Mesothelial cell of epicardium (in vitro differentiated cells): Measurements from ENCODE around the gene GIMAP6. TPM values are rescaled to one million over a fixed set of nuclear protein-coding genes. Genes with fewer than 3 reads are reported as not detected.
"Not testable (repeated sequence)": the region's sequence is repeated elsewhere in the genome, so short reads cannot be mapped to it uniquely, and the experiment has no call there.

Source experiments
- DNase-seq, 2 experiments: peaks; one replicate each; pipeline ENCODE4 v3.0.0; 2021; ENCODE audit warnings: low spot score in 2 of 2; ENCODE audit not compliant: unreplicated experiment in 2 of 2
- H3K27ac Mint-ChIP-seq: 2 replicates; pipeline ENCODE4 v1.8.0; 2021; ENCODE audit warnings: mixed read lengths
- H3K27me3 Mint-ChIP-seq: 2 replicates; pipeline ENCODE4 v1.8.0; 2021; ENCODE audit warnings: low read depth, mixed read lengths
- H3K36me3 Mint-ChIP-seq: 2 replicates; pipeline ENCODE4 v1.8.0; 2021; ENCODE audit warnings: mixed read lengths
- H3K4me1 Mint-ChIP-seq: 2 replicates; pipeline ENCODE4 v1.8.0; 2021; ENCODE audit warnings: mixed read lengths
- H3K4me3 Mint-ChIP-seq: 2 replicates; pipeline ENCODE4 v1.8.0; 2021; ENCODE audit warnings: mild to moderate bottlenecking, moderate library complexity, mixed read lengths
- H3K9me3 Mint-ChIP-seq: 2 replicates; pipeline ENCODE4 v1.8.0; 2021; ENCODE audit warnings: mixed read lengths
- total RNA-seq: library from RNA; stranded (reverse); gene quantifications from 3 replicates; pipeline ENCODE4 v1.2.1, GENCODE V29; 2021
- TF ChIP-seq, protein P1 (sequence below): fragments of 200-600 bp; sonication (generic); IDR thresholded peaks from one replicate; pipeline ENCODE4 v1.5.0; 2021; ENCODE audit warnings: antibody characterized with exemption; ENCODE audit not compliant: unreplicated experiment

GIMAP6 gene
- total RNA-seq = not detected in 3 replicates

DNA sequence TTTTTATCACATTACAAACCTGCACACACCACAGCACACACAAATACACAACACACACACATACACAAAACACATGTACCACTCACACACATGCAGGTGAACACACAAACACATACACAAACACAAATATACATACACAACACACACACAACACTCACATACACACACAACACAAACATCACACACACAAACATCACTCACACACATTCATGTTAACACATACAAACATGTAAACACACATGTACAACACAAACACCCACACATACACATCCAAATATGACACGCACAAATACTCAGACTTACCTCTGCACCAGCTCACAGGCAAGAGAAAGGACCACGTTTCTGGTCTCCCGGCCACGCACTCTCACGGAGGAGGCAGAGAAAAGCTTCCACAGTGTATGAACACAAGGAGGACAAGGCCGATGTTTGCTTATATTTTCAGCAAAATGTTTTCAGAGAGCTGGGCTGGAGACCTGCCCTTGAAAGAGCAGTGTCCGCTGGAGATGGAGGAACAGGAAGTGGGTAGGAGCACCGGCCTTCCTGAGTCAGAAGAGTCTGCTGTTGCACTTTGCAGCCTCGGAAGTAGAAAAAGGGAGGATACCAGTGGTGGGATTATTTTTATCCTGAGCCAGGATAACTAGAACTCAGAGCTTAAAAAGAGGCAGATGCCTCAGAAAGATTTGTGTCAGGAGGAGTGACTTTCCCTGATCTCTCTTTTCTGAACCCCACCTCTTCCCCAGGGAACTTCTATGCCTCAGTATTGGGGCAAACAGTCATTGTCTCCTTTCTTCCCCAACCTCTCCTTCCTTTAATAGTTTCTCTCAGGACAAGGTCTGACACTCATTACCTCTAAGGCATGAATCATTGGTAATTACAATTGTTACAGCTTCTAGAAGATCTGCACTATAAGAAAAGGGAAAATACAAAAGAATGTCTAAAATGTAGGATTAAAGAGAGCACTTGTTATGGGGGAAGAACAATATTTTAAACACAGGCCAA lies at the start of gene GIMAP6:
GIMAP6 (minus strand) TSS at position 520 of the 999 bp plus-strand sequence. CDS start 2,243 bp downstream, outside the sequence.
- Mint-ChIP-seq H3K4me3 (no peak within 1 kb of the TSS), H3K27me3 (no peaks in the 10 kb centered on the region)
- TF ChIP-seq, protein P1, sequence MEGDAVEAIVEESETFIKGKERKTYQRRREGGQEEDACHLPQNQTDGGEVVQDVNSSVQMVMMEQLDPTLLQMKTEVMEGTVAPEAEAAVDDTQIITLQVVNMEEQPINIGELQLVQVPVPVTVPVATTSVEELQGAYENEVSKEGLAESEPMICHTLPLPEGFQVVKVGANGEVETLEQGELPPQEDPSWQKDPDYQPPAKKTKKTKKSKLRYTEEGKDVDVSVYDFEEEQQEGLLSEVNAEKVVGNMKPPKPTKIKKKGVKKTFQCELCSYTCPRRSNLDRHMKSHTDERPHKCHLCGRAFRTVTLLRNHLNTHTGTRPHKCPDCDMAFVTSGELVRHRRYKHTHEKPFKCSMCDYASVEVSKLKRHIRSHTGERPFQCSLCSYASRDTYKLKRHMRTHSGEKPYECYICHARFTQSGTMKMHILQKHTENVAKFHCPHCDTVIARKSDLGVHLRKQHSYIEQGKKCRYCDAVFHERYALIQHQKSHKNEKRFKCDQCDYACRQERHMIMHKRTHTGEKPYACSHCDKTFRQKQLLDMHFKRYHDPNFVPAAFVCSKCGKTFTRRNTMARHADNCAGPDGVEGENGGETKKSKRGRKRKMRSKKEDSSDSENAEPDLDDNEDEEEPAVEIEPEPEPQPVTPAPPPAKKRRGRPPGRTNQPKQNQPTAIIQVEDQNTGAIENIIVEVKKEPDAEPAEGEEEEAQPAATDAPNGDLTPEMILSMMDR = no peak

DNA sequence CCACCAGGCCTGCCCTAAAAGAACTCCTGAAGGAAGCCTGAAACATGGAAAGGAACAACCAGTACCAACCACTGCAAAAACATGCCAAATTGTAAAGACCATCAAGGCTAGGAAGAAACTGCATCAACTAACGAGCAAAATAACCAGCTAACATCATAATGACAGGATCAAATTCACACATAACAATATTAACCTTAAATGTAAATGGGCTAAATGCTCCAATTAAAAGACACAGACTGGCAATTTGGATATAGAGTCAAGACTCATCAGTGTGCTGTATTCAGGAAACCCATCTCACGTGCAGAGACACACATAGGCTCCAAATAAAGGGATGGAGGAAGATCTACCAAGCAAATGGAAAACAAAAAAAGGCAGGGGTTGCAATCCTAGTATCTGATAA lies 48.2 kb upstream of the GIMAP6 start:
- H3K27me3 Mint-ChIP-seq, DNase-seq, H3K4me3 Mint-ChIP-seq, H3K36me3 Mint-ChIP-seq, H3K27ac Mint-ChIP-seq, H3K4me1 Mint-ChIP-seq: not testable (repeated sequence)
- H3K9me3 Mint-ChIP-seq = peaks cover 29% of the 10 kb centered on the region

More for the DNA sequence above, at the start of gene GIMAP6:
- no peaks in the 10 kb centered on the region for H3K4me1 Mint-ChIP-seq
- H3K9me3 Mint-ChIP-seq = peaks cover 24% of the 10 kb centered on the region
- DNase-seq = no peak
- no peaks in the 10 kb centered on the region for H3K36me3 Mint-ChIP-seq
- no peak within 1 kb of the TSS for H3K27ac Mint-ChIP-seq

DNA sequence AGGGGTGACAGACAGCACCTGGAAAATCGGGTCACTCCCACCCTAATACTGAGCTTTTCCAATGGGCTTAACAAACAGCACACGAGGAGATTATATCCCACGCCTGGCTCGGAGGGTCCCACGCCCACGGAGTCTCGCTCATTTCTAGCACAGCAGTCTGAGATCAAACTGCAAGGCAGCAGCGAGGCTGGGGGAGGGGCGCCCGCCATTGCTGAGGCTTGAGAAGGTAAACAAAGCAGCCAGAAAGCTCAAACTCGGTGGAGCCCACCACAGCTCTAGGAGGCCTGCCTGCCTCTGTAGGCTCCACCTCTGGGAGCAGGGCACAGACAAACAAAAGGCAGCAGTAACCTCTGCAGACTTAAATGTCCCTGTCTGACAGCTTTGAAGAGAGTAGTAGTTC lies 46.4 kb upstream of the GIMAP6 start:
- not testable (repeated sequence) for DNase-seq, H3K27ac Mint-ChIP-seq, H3K4me3 Mint-ChIP-seq, H3K36me3 Mint-ChIP-seq, H3K4me1 Mint-ChIP-seq, H3K27me3 Mint-ChIP-seq
- H3K9me3 Mint-ChIP-seq = peaks cover 24% of the 10 kb centered on the region

DNA sequence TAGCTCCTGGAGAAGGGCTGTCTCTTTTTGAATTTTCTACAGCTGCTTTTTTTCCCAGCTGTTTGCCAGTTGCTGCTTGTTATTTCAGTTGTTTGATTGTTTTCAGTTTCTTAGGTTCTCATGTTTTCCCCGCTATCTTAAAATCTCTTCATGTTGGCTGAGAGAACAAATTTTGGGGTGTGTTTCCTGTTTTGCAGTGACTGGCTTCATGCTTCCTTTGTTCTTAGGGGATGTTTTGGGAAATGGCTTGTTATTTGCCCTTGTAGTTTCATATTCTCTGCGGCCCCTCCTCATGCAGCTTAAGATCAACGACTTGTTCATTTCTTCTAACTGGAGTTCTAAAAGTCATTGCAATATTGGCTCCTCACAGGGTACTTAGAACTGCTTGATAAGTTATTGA lies 44.7 kb upstream of the GIMAP6 start:
- not testable (repeated sequence) for H3K4me3 Mint-ChIP-seq

DNA sequence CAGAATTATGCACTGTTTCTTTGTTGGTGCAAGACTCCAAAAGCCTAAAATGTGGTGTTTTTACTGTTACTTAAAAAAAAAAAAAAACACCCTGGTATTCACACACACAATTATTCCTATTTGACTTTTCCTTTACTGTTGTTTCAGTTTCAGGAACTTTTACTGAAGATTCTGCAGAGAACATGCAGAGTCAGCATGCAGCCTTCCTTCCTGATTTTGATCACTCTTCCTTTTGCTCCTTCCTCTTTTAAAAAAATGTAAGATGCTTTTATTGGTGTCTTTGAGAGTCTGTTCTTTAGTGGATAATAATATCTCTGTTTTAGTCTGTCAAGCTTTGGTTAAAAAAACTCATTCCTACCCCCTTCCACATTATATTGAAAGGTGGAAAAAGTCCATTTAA lies 44.1 kb upstream of the GIMAP6 start:
- H3K27me3 Mint-ChIP-seq, H3K4me3 Mint-ChIP-seq, H3K27ac Mint-ChIP-seq: not testable (repeated sequence)

More for the DNA sequence above, 44.7 kb upstream of the GIMAP6 start:
- not testable (repeated sequence) for H3K4me1 Mint-ChIP-seq, H3K27me3 Mint-ChIP-seq, H3K27ac Mint-ChIP-seq, H3K36me3 Mint-ChIP-seq, DNase-seq
- peaks cover 28% of the 10 kb centered on the region for H3K9me3 Mint-ChIP-seq

DNA sequence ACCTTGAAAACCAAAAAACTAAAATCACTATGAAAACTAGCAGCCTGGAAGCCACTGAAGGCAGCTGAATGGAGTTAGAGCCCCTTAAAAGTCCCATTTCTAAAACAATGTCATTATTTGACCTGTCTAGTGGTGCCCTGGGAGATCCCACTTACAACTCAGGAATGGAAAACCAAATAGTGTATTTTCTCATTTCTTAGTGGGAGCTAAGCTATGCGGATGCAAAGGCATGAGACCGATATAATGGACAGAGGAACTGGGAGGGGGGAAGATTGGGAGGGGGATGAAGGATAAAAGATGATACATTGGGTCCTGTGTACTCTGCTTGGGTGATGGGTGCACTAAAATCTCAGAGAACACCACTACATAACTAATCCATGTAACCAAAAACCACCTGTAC lies 43.5 kb upstream of the GIMAP6 start:
- Mint-ChIP-seq H3K27ac (no peak overlapping the region), H3K36me3 (no peaks in the 10 kb centered on the region), H3K4me3 (no peak overlapping the region), H3K27me3 (no peaks in the 10 kb centered on the region), H3K4me1 (no peaks in the 10 kb centered on the region), H3K9me3 (peaks cover 33% of the 10 kb centered on the region)
- TF ChIP-seq, protein P1 = no peak
- no peak for DNase-seq

More for the DNA sequence above, 44.1 kb upstream of the GIMAP6 start:
- not testable (repeated sequence) for H3K36me3 Mint-ChIP-seq, DNase-seq, H3K4me1 Mint-ChIP-seq
- peaks cover 30% of the 10 kb centered on the region for H3K9me3 Mint-ChIP-seq

DNA sequence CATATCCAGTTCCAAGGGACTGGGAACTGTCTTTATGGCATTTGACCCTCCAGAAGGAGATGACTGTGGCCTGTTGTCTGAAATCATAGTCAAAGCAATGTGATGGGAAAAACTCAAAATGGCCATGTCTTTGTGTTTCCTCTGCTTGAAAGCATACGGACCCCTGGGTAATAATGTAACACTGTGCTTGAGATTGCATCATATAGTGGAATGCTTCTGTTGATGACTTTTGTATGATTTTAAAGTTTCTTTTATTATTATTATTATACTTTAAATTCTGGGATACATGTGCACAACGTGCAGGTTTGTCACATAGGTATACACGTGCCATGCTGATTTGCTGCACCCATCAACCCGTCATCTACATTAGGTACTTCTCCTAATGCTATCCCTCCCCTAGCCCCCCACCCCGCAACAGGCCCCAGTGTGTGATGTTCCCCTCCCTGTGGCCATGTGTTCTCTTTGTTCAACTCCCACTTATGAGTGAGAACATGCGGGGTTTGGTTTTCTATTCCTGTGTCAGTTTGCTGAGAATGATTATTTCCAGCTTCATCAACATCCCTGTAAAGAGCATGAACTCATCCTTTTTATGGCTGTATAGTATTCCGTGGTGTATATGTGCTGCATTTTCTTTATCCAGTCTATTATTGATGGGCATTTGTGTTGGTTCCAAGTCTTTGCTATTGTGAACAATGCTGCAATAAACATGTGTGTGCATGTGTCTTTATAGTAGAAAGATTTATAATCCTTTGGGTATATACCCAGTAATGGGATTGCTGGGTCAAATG lies 39.8 kb upstream of the GIMAP6 start:
- not testable (repeated sequence) for H3K4me1 Mint-ChIP-seq, H3K36me3 Mint-ChIP-seq, H3K27ac Mint-ChIP-seq, H3K4me3 Mint-ChIP-seq, H3K27me3 Mint-ChIP-seq, DNase-seq
- peaks cover 38% of the 10 kb centered on the region for H3K9me3 Mint-ChIP-seq

DNA sequence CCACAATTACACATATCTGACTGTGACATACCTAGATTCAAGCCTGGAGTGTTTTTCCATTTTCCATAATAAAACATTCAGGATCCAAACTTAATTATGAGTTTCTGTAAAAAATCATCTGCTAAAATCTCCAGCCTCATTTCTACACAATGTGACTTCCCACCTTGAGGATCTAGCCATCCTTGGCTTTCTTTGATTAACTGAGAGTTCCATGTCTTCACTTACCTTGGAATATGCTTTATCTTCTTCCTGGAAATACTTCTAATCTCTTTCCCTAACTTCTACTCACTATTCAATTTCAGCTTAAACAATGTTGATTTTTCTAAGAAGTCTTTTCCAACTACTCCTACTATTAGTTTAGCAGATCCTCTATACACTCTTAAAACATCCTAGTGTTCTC lies 36.8 kb upstream of the GIMAP6 start:
- H3K36me3 Mint-ChIP-seq = no peaks in the 10 kb centered on the region
- TF ChIP-seq, protein P1 = no peak
- no peaks in the 10 kb centered on the region for H3K27me3 Mint-ChIP-seq

More for the DNA sequence above, 36.8 kb upstream of the GIMAP6 start:
- peaks cover 32% of the 10 kb centered on the region for H3K9me3 Mint-ChIP-seq
- H3K4me3 Mint-ChIP-seq = no peak overlapping the region
- DNase-seq = no peak
- H3K4me1 Mint-ChIP-seq = no peaks in the 10 kb centered on the region
- H3K27ac Mint-ChIP-seq = no peak overlapping the region
